A673 (cell line): Measurements from ENCODE around the gene XRCC4.

ENCODE experiments used
- EZH2 ChIP-seq: fragments of 200-600 bp; sonication (generic); IDR thresholded peaks from 2 replicates; pipeline ENCODE4 v1.6.1; 2017; ENCODE audit warnings: borderline replicate concordance, low read depth, mild to moderate bottlenecking, mixed read lengths, antibody characterized with exemption, low read length; ENCODE audit not compliant: poor library complexity, severe bottlenecking
- TF ChIP-seq, protein P1 (sequence below): fragments of 300-800, 200-600 bp; sonication (generic); conservative IDR thresholded peaks from 2 replicates; pipeline ENCODE4 v1.5.1; 2017; ENCODE audit warnings: low read depth, mild to moderate bottlenecking, antibody characterized with exemption, low read length, moderate library complexity, mixed read lengths

DNA sequence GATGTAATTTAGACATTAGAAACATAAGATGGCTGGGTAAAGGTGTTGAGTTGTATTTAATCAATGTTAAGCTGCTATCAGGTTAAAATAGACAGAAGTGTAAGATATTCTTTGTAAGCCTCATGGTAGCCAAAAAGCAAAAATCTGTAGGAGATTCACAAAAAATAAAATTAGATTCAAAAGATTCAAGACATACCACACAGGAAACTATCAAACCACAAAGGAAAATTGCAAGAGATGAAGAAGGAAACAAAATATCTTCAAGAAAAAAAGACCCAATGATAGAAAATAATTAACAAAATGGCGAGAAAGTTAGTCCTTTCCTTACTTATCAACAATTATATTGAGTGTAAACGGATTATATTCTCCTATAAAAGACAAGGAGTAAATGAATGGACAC lies 15.3 kb downstream of the XRCC4 start:
- TF ChIP-seq, protein P1, sequence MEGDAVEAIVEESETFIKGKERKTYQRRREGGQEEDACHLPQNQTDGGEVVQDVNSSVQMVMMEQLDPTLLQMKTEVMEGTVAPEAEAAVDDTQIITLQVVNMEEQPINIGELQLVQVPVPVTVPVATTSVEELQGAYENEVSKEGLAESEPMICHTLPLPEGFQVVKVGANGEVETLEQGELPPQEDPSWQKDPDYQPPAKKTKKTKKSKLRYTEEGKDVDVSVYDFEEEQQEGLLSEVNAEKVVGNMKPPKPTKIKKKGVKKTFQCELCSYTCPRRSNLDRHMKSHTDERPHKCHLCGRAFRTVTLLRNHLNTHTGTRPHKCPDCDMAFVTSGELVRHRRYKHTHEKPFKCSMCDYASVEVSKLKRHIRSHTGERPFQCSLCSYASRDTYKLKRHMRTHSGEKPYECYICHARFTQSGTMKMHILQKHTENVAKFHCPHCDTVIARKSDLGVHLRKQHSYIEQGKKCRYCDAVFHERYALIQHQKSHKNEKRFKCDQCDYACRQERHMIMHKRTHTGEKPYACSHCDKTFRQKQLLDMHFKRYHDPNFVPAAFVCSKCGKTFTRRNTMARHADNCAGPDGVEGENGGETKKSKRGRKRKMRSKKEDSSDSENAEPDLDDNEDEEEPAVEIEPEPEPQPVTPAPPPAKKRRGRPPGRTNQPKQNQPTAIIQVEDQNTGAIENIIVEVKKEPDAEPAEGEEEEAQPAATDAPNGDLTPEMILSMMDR = no peak
- no peak for TF ChIP-seq EZH2
